ENCODE results near the gene RPUSD3. TPM values are rescaled to one million over a fixed set of nuclear protein-coding genes. Genes with fewer than 3 reads are reported as not detected.

RPUSD3 gene
- total and polyA plus RNA-seq, 4 donors = 14.4 to 22.7 (median 18.8) TPM

GRCh38 chr3:9833078-9833477, 10.7 kb downstream of the RPUSD3 start:
- Histone ChIP-seq H3K4me3 (ENCODE audit: low read depth in 1 of 3, low read length in 3 of 3) (no peak overlapping the region), H3K9ac (ENCODE audit: low read depth in 1 of 2, low read length in 2 of 2) (no peak overlapping the region), H3K27me3 (ENCODE audit: control insufficient read depth in 4 of 4, insufficient read depth in 4 of 4, low read length in 3 of 4) (no peaks in the 10 kb centered on the region), H3K4me1 (ENCODE audit: control insufficient read depth in 4 of 4, insufficient read depth in 4 of 4, low read length in 3 of 4) (no peaks in the 10 kb centered on the region), H3K9me3 (ENCODE audit: control insufficient read depth in 4 of 4, low read length in 3 of 4) (no peaks in the 10 kb centered on the region), H3K27ac (ENCODE audit: low read depth in 1 of 2, low read length in 2 of 2) (no peak overlapping the region), H3K36me3 (ENCODE audit: control insufficient read depth in 4 of 4, insufficient read depth in 3 of 4, low read depth in 1 of 4, low read length in 3 of 4) (peaks cover 0 to 22% (median 4%) of the 10 kb centered on the region in 4 donors)
- no peak for DNase-seq (ENCODE audit: low spot score)
- 97% methylated on average over 9 of the region's 9 CpGs for WGBS
- TF ChIP-seq CTCF (IDR thresholded peaks at IDR 0.05; ENCODE audit: low read depth, low read length, missing input control) (no peak), ZBTB33 (IDR thresholded peaks at IDR 0.05) (no peak), RXRA (IDR thresholded peaks at IDR 0.05) (no peak), MAX (IDR thresholded peaks at IDR 0.05) (no peak), JUND (IDR thresholded peaks at IDR 0.05) (no peak), HNF4G (IDR thresholded peaks at IDR 0.05) (no peak), SP1 (IDR thresholded peaks at IDR 0.05) (no peak), GABPA (IDR thresholded peaks at IDR 0.05 in 1 of 2, conservative IDR thresholded peaks at IDR 0.05 in 1 of 2) (no peak), YY1 (IDR thresholded peaks at IDR 0.05) (no peak), FOXA1 (IDR thresholded peaks at IDR 0.05) (no peak)

DNA sequence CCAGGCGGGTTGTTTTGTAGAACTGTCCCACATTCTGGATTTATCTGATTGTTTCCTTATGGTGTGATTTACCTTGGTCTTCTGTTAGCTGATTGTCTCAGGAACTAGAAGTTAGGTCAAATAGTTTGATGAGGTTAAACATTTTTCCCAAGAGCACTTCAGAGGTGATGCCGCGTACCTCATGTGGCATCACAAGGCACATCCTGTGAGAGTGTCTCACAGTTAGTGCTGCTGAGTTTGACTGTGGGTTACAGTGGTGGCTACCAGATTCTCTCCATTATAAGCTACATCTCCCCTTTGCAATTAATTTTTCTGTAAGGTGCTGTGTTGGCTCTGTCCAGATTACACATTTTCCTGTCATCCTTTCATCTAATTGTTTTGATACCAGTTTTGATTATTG, 12.6 kb downstream of the RPUSD3 start:
- Histone ChIP-seq H3K27ac (ENCODE audit: low read depth in 1 of 2, low read length in 2 of 2) (no peak overlapping the region), H3K36me3 (ENCODE audit: control insufficient read depth in 4 of 4, insufficient read depth in 3 of 4, low read depth in 1 of 4, low read length in 3 of 4) (peaks cover 0 to 18% (median 4%) of the 10 kb centered on the region in 4 donors), H3K4me1 (ENCODE audit: control insufficient read depth in 4 of 4, insufficient read depth in 4 of 4, low read length in 3 of 4) (no peaks in the 10 kb centered on the region), H3K9ac (ENCODE audit: low read depth in 1 of 2, low read length in 2 of 2) (no peak overlapping the region), H3K4me3 (ENCODE audit: low read depth in 1 of 3, low read length in 3 of 3) (no peak overlapping the region), H3K9me3 (ENCODE audit: control insufficient read depth in 4 of 4, low read length in 3 of 4) (no peaks in the 10 kb centered on the region), H3K27me3 (ENCODE audit: control insufficient read depth in 4 of 4, insufficient read depth in 4 of 4, low read length in 3 of 4) (no peaks in the 10 kb centered on the region)
- DNase-seq (ENCODE audit: low spot score) = no peak
- TF ChIP-seq ZBTB33 (IDR thresholded peaks at IDR 0.05) (no peak), FOXA1 (IDR thresholded peaks at IDR 0.05) (no peak), RAD21 (IDR thresholded peaks at IDR 0.05) (no peak), RXRA (IDR thresholded peaks at IDR 0.05) (no peak), JUND (IDR thresholded peaks at IDR 0.05) (no peak), NR2F2 (IDR thresholded peaks at IDR 0.05) (no peak), GABPA (IDR thresholded peaks at IDR 0.05 in 1 of 2, conservative IDR thresholded peaks at IDR 0.05 in 1 of 2) (no peak), SP1 (IDR thresholded peaks at IDR 0.05) (no peak), YY1 (IDR thresholded peaks at IDR 0.05) (no peak), HNF4A (conservative IDR thresholded peaks at IDR 0.05) (no peak), TAF1 (conservative IDR thresholded peaks at IDR 0.05) (no peak), EGR1 (IDR thresholded peaks at IDR 0.05; ENCODE audit: low read depth in 2 of 2) (no peak), MAX (IDR thresholded peaks at IDR 0.05) (no peak), CTCF (IDR thresholded peaks at IDR 0.05; ENCODE audit: low read depth, low read length, missing input control) (no peak), HNF4G (IDR thresholded peaks at IDR 0.05) (no peak), ATF3 (IDR thresholded peaks at IDR 0.05) (no peak), FOXA2 (IDR thresholded peaks at IDR 0.05) (no peak)
- TF ChIP-seq, protein P1, sequence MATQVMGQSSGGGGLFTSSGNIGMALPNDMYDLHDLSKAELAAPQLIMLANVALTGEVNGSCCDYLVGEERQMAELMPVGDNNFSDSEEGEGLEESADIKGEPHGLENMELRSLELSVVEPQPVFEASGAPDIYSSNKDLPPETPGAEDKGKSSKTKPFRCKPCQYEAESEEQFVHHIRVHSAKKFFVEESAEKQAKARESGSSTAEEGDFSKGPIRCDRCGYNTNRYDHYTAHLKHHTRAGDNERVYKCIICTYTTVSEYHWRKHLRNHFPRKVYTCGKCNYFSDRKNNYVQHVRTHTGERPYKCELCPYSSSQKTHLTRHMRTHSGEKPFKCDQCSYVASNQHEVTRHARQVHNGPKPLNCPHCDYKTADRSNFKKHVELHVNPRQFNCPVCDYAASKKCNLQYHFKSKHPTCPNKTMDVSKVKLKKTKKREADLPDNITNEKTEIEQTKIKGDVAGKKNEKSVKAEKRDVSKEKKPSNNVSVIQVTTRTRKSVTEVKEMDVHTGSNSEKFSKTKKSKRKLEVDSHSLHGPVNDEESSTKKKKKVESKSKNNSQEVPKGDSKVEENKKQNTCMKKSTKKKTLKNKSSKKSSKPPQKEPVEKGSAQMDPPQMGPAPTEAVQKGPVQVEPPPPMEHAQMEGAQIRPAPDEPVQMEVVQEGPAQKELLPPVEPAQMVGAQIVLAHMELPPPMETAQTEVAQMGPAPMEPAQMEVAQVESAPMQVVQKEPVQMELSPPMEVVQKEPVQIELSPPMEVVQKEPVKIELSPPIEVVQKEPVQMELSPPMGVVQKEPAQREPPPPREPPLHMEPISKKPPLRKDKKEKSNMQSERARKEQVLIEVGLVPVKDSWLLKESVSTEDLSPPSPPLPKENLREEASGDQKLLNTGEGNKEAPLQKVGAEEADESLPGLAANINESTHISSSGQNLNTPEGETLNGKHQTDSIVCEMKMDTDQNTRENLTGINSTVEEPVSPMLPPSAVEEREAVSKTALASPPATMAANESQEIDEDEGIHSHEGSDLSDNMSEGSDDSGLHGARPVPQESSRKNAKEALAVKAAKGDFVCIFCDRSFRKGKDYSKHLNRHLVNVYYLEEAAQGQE (IDR thresholded peaks at IDR 0.05) = no peak
- 98% methylated on average over 3 of the region's 3 CpGs for WGBS
